GM18511 (cell line): ENCODE data around the gene NCKAP5.
"Not testable (repeated sequence)": the region's sequence is repeated elsewhere in the genome, so short reads cannot be mapped to it uniquely, and the experiment has no call there.

Experiments
- ATAC-seq: cut with Tn5 transposase; IDR thresholded peaks from one replicate; pipeline ENCODE4 v1.9.1; 2021; ENCODE audit warnings: mild to moderate bottlenecking, moderate library complexity; ENCODE audit not compliant: unreplicated experiment

NCKAP5 gene

GRCh38 chr2:133235968-133236367 is 332.3 kb downstream of the NCKAP5 start:
- no peak for ATAC-seq

DNA sequence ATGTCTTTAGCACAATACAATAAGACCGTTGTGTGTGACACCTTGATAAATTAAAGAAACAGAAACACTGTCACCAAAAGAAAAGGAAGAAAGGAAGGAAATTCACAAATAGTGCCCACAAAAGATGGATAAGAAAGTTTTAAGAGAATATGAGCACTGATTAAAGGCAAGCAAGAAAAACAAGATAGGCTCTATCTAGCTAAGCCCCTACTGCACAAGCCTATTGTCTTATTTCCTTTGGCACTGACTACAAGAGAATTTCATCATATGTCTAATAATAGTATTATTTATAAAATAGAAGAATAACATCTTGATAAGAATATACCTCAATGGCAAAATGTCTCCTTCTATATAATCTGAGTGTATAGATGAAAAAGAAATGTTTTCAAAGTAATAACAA is 335.7 kb downstream of the NCKAP5 start:
- no peak for ATAC-seq

DNA sequence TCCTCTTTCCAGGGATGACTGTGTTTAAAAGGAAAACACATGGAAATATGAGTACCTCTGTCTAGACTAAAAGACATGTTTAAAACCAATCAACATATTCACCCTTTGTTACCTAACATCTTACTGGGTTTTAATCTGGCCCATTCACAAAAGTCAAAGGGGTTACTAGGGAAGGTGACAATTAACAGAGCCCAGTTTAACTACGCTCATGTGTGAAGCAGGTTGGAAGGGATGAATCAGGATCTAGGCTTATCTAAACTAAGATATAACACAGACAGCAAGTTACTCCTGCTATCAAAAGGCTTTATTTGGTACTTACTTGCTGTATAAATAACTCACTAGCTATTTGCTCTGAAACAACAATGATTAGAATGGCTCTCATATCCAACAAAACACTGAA is 337.0 kb downstream of the NCKAP5 start:
- no peak for ATAC-seq

DNA sequence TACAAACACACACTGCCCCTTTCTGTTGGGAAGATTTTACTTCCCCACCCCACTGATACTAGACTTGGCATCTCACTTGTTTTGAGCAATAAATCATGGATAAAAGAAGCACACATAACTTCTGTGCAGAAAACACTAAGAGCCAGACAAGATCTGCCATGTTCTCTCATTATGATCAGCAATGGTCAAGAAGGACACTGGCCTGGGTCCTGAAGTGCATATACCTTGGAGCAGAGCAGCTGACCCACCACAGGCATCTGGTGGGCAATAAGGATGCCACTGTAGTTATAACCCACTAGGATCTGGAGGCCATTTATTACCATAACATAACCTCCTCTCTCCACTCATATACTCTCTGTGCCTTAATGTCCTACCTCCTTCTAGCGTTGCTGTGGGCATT is 338.3 kb downstream of the NCKAP5 start:
- no peak for ATAC-seq

DNA sequence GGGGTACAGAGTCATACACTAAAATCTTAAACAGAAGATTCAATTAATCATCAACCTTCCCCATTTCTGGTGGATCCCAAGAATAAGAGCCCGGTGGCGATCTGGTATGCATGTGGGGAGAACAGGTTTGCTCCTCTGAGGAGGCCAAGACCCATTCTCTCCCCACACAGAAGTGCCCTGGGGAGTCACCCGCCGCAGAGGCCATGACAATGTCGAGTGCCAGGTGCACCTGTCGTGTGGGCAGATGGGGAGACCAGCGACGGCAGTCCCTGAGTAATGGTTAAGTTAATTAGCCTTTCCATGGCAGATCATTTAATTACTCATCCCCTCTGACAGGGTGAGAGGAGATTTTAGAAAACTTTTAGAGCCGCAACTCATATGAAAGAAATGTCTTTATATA is 345.0 kb downstream of the NCKAP5 start:
- no peak for ATAC-seq

GRCh38 chr2:133221398-133221797 is 346.9 kb downstream of the NCKAP5 start:
- no peak for ATAC-seq

GRCh38 chr2:133218204-133218603 is 350.1 kb downstream of the NCKAP5 start:
- no peak for ATAC-seq

- no peak for ATAC-seq
These were observed 352.8 kb downstream of the NCKAP5 start for GRCh38 chr2:133215477-133215876.

DNA sequence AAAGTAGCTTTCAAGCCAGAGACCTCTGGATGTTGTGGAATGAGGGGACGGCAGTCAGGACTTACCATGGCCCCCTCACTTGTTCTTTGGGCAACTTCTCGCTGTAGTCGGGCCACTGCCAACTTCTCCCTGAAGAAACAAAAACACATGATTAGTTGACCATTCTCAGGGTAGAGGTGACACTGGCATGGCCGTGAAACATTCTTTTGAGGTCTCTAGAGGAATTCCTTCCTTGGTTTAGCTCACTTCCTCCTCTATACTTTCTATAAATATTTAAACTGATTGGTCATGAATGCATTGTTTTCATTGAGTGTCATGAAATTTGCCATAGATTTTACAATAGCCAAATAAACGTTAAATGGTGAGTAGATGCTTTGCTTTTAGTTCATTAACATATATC is 354.6 kb downstream of the NCKAP5 start:
- no peak for ATAC-seq

GRCh38 chr2:133209325-133209724 is 358.9 kb downstream of the NCKAP5 start:
- no peak for ATAC-seq

DNA sequence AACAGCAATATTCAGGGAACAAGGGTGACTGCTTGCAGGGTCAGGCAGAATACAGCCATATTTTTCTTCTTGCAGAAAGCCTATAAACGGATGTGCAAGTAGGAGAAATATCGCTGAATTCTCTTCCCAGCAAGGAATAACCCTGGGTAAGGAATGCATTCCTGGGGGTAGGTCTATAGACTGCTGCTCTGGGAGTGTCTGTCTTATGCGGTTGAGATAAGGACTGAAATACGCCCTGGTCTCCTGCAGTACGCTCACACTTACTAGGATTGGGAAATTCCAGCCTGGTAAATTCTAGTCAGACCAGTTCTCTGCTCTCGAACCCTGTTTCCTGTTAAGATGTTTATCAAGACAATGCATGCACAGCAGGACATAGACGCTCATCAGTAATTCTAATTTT is 361.6 kb downstream of the NCKAP5 start:
- not testable (repeated sequence) for ATAC-seq

GRCh38 chr2:133204421-133204820 is 363.8 kb downstream of the NCKAP5 start:
- no peak for ATAC-seq

DNA sequence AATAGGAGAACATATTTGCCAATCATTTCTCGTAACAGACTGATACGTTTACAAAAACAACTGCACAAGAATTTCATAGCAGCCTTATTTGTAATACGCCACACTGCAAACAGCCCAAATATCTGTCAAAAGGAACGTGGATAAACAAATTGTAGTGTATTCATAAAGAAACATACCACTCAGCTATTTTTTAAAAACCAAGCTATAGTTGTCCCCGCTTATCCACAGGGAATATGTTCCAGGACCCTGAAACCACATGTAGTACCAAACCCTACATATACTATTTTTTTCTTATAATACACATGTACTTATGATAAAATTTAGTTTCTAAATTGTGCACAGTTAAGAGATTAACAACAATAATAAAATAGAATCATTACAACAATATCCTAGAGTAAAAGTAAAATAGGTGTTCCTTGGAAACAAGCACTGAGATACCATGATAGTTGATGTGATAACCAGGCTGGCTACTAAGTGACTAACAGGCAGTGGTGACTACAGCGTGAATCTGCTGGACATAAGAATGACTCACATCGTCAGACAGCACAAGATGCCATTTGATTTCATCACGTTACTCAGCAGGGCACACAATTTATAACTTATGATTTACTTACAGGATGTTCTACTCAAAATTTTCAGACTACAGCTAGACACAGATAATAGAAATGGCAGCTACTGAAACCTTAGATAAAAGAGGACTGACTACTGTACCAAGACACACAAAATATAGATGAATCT is 367.4 kb downstream of the NCKAP5 start:
- ATAC-seq, result no peak

DNA sequence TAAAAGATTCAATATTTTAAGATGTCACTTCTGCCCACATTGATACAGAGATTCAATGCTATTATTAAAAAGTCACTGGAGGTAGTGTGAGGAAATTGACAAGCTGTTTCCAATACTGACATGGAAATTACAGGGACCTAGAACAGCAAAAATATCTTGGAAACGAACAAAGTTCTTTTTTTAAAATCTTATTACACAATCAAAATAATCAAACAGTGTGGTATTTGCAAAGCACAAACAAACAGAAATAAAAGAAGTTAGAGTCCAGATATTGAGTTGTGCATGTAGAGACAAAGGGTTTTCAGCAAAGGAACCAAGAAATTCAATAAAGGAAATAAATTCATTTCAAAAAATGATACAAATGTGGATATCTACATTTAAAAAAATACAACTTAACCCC is 369.6 kb downstream of the NCKAP5 start:
- no peak for ATAC-seq

GRCh38 chr2:133197156-133197555 is 371.1 kb downstream of the NCKAP5 start:
- ATAC-seq, result no peak

DNA sequence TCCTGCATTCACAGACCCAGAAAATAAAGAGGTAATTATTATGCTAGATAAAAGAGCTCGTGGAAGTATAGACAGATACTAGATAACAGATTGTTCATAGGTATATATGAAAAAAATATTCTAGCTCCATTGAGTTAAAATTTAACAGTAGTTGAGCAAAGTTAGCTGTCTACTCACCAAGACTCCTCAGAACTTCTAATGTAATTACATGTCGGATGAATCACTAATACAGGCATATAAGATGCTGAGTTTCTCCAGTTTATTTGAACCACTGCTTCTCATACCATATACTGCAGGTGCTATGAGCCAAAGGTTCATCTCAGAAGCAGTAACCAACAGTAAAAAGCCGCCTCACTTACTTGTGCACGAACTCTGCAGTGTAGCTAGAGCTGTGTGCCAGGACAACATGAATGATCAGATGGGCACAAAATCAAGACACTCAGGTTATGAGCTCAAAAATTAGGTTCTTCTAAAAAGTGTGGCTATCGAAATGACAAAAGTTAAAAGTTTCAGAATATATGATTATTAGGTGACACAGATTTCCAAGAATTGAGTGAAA is 373.4 kb downstream of the NCKAP5 start:
- ATAC-seq, result no peak

DNA sequence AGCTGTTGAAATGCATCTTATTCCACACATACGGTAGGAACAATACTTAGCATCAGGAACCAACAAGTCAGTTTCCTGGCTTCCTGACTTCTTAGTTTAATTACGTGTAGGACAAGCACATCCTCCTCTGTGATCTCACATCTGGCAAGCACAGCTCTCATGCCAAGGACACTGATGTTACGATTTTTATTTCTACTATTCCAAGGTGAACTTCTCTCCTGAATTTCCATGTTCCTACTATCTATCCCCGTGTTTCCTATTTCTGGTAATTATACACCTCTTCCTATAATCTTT is 374.0 kb downstream of the NCKAP5 start:
- no peak for ATAC-seq

- no peak for ATAC-seq
These were observed 374.5 kb downstream of the NCKAP5 start for GRCh38 chr2:133193544-133194361.

DNA sequence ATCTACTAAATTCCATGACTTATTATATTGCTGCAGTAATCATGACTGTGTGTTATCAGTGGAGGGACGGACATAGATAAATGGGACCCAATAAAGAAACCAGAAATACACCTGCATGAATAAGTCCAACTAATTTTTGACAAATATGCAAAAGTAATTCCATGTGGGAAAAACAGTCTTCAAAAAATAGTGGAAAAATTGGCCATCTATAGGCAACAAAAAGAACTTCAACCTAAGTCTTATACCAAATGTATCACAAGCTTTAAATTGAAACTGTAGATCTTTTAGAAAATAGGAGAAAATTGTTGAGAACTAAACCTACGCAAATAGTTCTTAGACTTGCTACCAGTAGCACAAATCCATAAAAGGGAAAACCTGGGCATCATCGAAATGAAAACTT is 376.2 kb downstream of the NCKAP5 start:
- ATAC-seq, result no peak

DNA sequence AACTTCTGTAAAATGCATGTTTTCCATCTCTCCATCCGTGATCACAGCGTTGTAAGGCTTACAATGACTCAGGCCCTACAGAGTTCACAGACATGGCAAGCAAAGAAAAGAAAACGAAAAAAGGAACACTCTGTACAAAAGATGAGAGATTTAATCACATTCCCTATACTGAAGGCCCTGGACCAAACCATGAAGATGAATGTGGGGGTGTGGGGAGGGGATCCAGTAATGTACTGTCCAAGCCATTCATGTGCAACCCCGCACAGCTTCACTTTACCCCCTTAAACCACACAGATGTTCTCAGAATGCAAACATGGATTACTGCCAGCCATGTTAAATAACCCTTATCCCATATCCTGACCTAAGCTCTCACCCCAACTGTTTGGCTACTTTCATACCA is 391.1 kb downstream of the NCKAP5 start:
- no peak for ATAC-seq

GRCh38 chr2:133175926-133176325 is 392.3 kb downstream of the NCKAP5 start:
- no peak for ATAC-seq

DNA sequence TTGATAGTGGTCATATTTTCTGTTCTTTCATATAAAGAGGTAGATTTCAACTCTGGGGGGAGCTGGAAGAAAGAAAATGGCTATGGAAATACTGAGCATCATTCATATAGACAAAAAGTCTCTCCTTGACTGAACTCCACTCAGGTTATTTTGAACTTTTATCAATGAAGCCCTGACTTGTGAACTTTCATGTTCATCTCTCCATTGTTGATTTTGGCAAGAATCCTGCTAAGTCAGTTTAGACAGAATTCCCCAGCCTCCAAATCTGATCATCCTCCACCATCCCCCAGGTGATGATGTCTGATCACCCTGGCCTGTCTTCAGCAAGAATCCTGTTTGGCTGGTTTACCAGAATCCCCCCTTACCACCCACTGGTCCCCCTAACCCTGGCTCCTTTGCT is 395.0 kb downstream of the NCKAP5 start:
- ATAC-seq, result no peak
